Measurements from ENCODE around the gene EDIL3. TPM values are rescaled to one million over a fixed set of nuclear protein-coding genes. Genes with fewer than 3 reads are reported as not detected.

EDIL3 gene
- total RNA-seq, 4 donors from 2014 or later = 9.6 to 16.0 (median 11.1) TPM

- no peak for TF ChIP-seq CTCF (IDR thresholded peaks at IDR 0.05; ENCODE audit: low read depth)
Measured at GRCh38 chr5:84255315-84255714, 129.4 kb downstream of the EDIL3 start.

- no peak for TF ChIP-seq CTCF (IDR thresholded peaks at IDR 0.05; ENCODE audit: low read depth)
Measured at GRCh38 chr5:84253946-84254345, 130.7 kb downstream of the EDIL3 start.

- TF ChIP-seq CTCF (IDR thresholded peaks at IDR 0.05; ENCODE audit: low read depth) = no peak
Measured at GRCh38 chr5:84251503-84251902, 133.2 kb downstream of the EDIL3 start.

GRCh38 chr5:84249918-84250630 lies 134.6 kb downstream of the EDIL3 start:
- no peak for TF ChIP-seq CTCF (IDR thresholded peaks at IDR 0.05; ENCODE audit: low read depth)

- no peak for TF ChIP-seq CTCF (IDR thresholded peaks at IDR 0.05; ENCODE audit: low read depth)
Measured at GRCh38 chr5:84248013-84248412, 136.7 kb downstream of the EDIL3 start.

GRCh38 chr5:84242286-84242685 lies 142.4 kb downstream of the EDIL3 start:
- no peak for TF ChIP-seq CTCF (IDR thresholded peaks at IDR 0.05; ENCODE audit: low read depth)

GRCh38 chr5:84239494-84239893 lies 145.2 kb downstream of the EDIL3 start:
- TF ChIP-seq CTCF (IDR thresholded peaks at IDR 0.05; ENCODE audit: low read depth) = no peak

All from subcutaneous adipose tissue (tissue), 4 donors.